PC-9 (cell line): Measurements from ENCODE around the gene SI. TPM values are rescaled to one million over a fixed set of nuclear protein-coding genes. Genes with fewer than 3 reads are reported as not detected.

Experiments
- Bru-seq: library from RNA; stranded (reverse); fragments of 400-500 nt; gene quantifications from one replicate; lab custom pipeline; 2021; lab: Mats Ljungman, UMichigan
- BruChase-seq, 2 experiments: library from RNA; stranded (reverse); fragments of 400-500 nt; gene quantifications; one replicate each; lab custom pipeline; 2021; lab: Mats Ljungman, UMichigan
- BruUV-seq: library from RNA; stranded (reverse); fragments of 400-500 nt; replicated peaks from 2 replicates; lab custom pipeline; 2021; lab: Mats Ljungman, UMichigan
- CTCF ChIA-PET: fragments of 300-600 bp; sonication (Branson Sonifier 250); formaldehyde crosslinking; loops from one replicate; lab custom pipeline; 2022; ENCODE audit warnings: antibody characterized with exemption; lab: Charles Lee
- POLR2A ChIA-PET: fragments of 300-600 bp; sonication (Branson Sonifier 250); formaldehyde crosslinking; loops from one replicate; lab custom pipeline; 2022; ENCODE audit warnings: antibody characterized with exemption; ENCODE audit not compliant: unreplicated experiment; lab: Charles Lee
- DNase-seq, 2 experiments: peaks; one replicate each; pipeline versions ENCODE4 v3.0.0 to v3.0.0-alpha.2; 2015 to 2022; ENCODE audit warnings: mixed read lengths in 1 of 2
- H2AFZ ChIP-seq: fragments of 200-600 bp; sonication (generic); 2 replicates; pipeline ENCODE4 v1.8.1; 2017; ENCODE audit warnings: antibody characterized with exemption
- H3F3A ChIP-seq: fragments of 200-600 bp; sonication (generic); 2 replicates; pipeline ENCODE4 v1.8.1; 2017; ENCODE audit warnings: antibody characterized with exemption, mild to moderate bottlenecking, low read depth; ENCODE audit not compliant: insufficient read depth
- H3K27ac ChIP-seq: fragments of 200-600 bp; sonication (generic); 2 replicates; pipeline ENCODE4 v1.6.1; 2016; ENCODE audit warnings: mixed run types
- H3K27me3 ChIP-seq: fragments of 200-600 bp; sonication (generic); 2 replicates; pipeline ENCODE4 v1.6.1; 2016; ENCODE audit warnings: low read depth, mixed run types; ENCODE audit not compliant: insufficient read depth
- H3K36me3 ChIP-seq: fragments of 200-600 bp; sonication (generic); 2 replicates; pipeline ENCODE4 v1.6.1; 2016; ENCODE audit warnings: low read depth, mixed run types
- H3K4me1 ChIP-seq: fragments of 200-600 bp; sonication (generic); replicated peaks from 2 replicates; pipeline ENCODE4 v1.6.1; 2016; ENCODE audit warnings: mixed run types; ENCODE audit not compliant: insufficient read depth
- H3K4me2 ChIP-seq: fragments of 200-600 bp; sonication (generic); 2 replicates; pipeline ENCODE4 v1.6.1; 2017; ENCODE audit warnings: mixed run types
- H3K4me3 ChIP-seq: fragments of 200-600 bp; sonication (generic); 2 replicates; pipeline ENCODE4 v1.6.1; 2016; ENCODE audit warnings: mixed run types
- H3K79me2 ChIP-seq: fragments of 200-600 bp; sonication (generic); 2 replicates; pipeline ENCODE4 v1.6.1; 2017; ENCODE audit warnings: low read depth, mixed run types
- H3K9me2 ChIP-seq: fragments of 200-600 bp; sonication (generic); 2 replicates; pipeline ENCODE4 v1.8.1; 2017; ENCODE audit warnings: mild to moderate bottlenecking; ENCODE audit not compliant: insufficient read depth
- H3K9me3 ChIP-seq: fragments of 200-600 bp; sonication (generic); 2 replicates; pipeline ENCODE4 v1.8.1; 2016; ENCODE audit warnings: low read depth; ENCODE audit not compliant: insufficient read depth
- H4K20me1 ChIP-seq: fragments of 200-600 bp; sonication (generic); 2 replicates; pipeline ENCODE4 v1.8.1; 2017; ENCODE audit not compliant: insufficient read depth
- EZH2 ChIP-seq: fragments of 200-600 bp; sonication (generic); IDR thresholded peaks from 2 replicates; pipeline ENCODE4 v1.8.0; 2017; ENCODE audit warnings: antibody characterized with exemption, low read depth
- intact Hi-C: fragments of 100-400 bp; cut with micrococcal nuclease; formaldehyde crosslinking; loops from one replicate; pipeline ENCODE4 v1.10.0; 2022; ENCODE audit not compliant: unreplicated experiment
- long read RNA-seq: library from polyadenylated mRNA; stranded (forward); transcript quantifications from one replicate; pipeline ENCODE4 v2.0.0, GENCODE V29; 2022
- total RNA-seq: library from RNA; stranded (reverse); gene quantifications from 2 replicates; pipeline ENCODE4 v1.2.3, GENCODE V29; 2021
- TF ChIP-seq, protein P1 (sequence below): fragments of 200-600 bp; sonication (generic); conservative IDR thresholded peaks from 2 replicates; pipeline ENCODE4 v1.6.1; 2017; ENCODE audit warnings: mixed run types, antibody characterized with exemption, mild to moderate bottlenecking, moderate library complexity

SI gene
- total RNA-seq (not detected in 2 replicates), Bru-seq, nascent RNA (not detected), BruChase-seq, experiment 1, labeled RNA remaining after a 2-hour chase (not detected), BruChase-seq, experiment 2, labeled RNA remaining after a 6-hour chase (not detected)
- long read RNA-seq: 0 reads

DNA sequence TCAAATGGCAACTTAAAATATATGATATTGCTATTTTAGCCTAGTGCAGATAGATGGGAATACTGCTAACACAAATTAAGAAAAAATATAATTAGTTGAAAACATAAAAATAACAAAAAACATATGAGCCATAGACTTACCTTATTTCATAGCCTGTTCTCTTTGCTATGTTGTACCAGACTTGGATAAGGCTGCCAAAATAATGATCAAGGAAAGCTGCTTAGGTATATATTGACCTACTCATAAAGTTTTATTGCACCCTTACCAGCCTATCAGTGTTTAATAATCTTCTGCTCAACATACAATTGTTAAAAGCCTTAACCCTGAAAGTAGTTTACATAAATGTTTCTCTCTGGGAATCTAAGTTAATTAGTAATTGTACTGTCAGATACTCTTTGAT, at the start of gene SI:
Gene SI, minus strand, starts transcription at position 204 of the 400 bp plus-strand sequence. CDS start 2,484 bp downstream, outside the sequence.
- Histone ChIP-seq H3K36me3 (no peaks in the 10 kb centered on the region), H3K4me3 (no peak within 1 kb of the TSS), H3K79me2 (no peaks in the 10 kb centered on the region), H3K9me3 (no peaks in the 10 kb centered on the region), H3K9me2 (no peaks in the 10 kb centered on the region), H2AFZ (no peak within 1 kb of the TSS), H3K4me2 (no peak within 1 kb of the TSS), H3K4me1 (no peaks in the 10 kb centered on the region), H3F3A (no peaks in the 10 kb centered on the region), H4K20me1 (no peaks in the 10 kb centered on the region), H3K27me3 (no peaks in the 10 kb centered on the region), H3K27ac (no peak within 1 kb of the TSS)
- ChIA-PET CTCF (no interaction called here), POLR2A (no interaction called here)
- no peak for DNase-seq
- TF ChIP-seq EZH2: no peak
- BruUV-seq: no TSS peak
- intact Hi-C loops: no loop called here

DNA sequence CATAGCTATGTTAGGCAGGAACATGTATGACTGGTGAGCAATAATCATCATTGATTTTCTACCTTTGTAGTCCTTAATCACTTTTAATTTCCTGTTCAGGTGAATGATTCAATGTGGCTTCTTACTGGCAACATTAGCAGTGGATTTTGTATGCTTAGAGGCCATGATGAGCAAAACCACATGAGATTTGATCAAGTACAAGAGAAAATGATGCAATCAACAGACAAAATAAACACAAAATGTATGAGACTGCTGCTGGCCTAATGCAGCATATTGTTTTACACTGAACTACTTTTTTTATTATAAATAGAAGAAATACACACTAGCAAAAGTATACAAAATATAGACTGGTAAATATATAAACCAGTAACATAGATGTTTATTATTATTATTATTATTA, 47.5 kb upstream of the SI start:
- Histone ChIP-seq H3K9me2 (no peaks in the 10 kb centered on the region), H3K9me3 (no peaks in the 10 kb centered on the region), H3K27ac (no peak overlapping the region), H3K36me3 (no peaks in the 10 kb centered on the region), H3K79me2 (no peaks in the 10 kb centered on the region), H3K4me3 (no peak overlapping the region), H3K4me2 (no peak overlapping the region), H3F3A (no peaks in the 10 kb centered on the region), H4K20me1 (no peaks in the 10 kb centered on the region), H3K4me1 (no peaks in the 10 kb centered on the region), H2AFZ (no peak overlapping the region), H3K27me3 (no peaks in the 10 kb centered on the region)
- ChIA-PET CTCF (no interaction called here), POLR2A (no interaction called here)
- no peak for DNase-seq
- BruUV-seq: no TSS peak
- TF ChIP-seq EZH2: no peak
- TF ChIP-seq, protein P1, sequence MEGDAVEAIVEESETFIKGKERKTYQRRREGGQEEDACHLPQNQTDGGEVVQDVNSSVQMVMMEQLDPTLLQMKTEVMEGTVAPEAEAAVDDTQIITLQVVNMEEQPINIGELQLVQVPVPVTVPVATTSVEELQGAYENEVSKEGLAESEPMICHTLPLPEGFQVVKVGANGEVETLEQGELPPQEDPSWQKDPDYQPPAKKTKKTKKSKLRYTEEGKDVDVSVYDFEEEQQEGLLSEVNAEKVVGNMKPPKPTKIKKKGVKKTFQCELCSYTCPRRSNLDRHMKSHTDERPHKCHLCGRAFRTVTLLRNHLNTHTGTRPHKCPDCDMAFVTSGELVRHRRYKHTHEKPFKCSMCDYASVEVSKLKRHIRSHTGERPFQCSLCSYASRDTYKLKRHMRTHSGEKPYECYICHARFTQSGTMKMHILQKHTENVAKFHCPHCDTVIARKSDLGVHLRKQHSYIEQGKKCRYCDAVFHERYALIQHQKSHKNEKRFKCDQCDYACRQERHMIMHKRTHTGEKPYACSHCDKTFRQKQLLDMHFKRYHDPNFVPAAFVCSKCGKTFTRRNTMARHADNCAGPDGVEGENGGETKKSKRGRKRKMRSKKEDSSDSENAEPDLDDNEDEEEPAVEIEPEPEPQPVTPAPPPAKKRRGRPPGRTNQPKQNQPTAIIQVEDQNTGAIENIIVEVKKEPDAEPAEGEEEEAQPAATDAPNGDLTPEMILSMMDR: no peak
- intact Hi-C loops: no loop called here

- intact Hi-C loops: no loop called here
- no peak for TF ChIP-seq EZH2
- TF ChIP-seq, protein P1: no peak
- Histone ChIP-seq H3K4me1 (no peaks in the 10 kb centered on the region), H3K36me3 (no peaks in the 10 kb centered on the region), H3K9me2 (no peaks in the 10 kb centered on the region; the same call in 1 of the 2 replicates), H3K27me3 (no peaks in the 10 kb centered on the region), H3K9me3 (no peaks in the 10 kb centered on the region), H3K27ac (no peak overlapping the region), H3K4me2 (no peak overlapping the region), H3K4me3 (no peak overlapping the region), H2AFZ (no peak overlapping the region), H3K79me2 (no peaks in the 10 kb centered on the region), H3F3A (no peaks in the 10 kb centered on the region), H4K20me1 (no peaks in the 10 kb centered on the region)
- ChIA-PET CTCF (no interaction called here), POLR2A (no interaction called here)
- DNase-seq: no peak
- BruUV-seq: no TSS peak
These were observed 33.1 kb upstream of the SI start for GRCh38 chr3:165111401-165111800.

DNA sequence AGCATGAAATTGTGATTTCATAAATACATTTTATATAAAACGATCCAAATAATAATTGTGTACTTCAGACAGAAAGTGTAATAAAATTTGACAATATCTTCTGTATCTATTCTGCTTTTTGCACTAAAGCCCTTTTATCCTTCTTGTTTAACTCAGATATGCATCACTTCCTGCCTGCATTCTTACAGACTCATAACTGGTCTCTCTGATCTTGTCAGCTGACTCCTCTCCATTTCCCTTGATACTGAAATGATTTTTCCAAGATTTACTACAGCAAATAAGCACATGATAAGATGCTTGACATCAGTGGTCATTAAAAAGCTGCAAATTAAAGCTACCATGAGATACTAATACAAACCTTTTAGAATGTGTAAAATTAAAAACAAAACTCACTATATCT, 25.3 kb upstream of the SI start:
- Histone ChIP-seq H4K20me1 (no peaks in the 10 kb centered on the region), H3K9me2 (no peaks in the 10 kb centered on the region), H3K79me2 (no peaks in the 10 kb centered on the region), H3K27me3 (no peaks in the 10 kb centered on the region), H3K9me3 (no peaks in the 10 kb centered on the region), H3K27ac (no peak overlapping the region), H3K4me3 (no peak overlapping the region), H3F3A (no peaks in the 10 kb centered on the region), H2AFZ (no peak overlapping the region), H3K4me2 (no peak overlapping the region), H3K4me1 (no peaks in the 10 kb centered on the region), H3K36me3 (no peaks in the 10 kb centered on the region)
- no peak for DNase-seq
- no TSS peak for BruUV-seq
- TF ChIP-seq EZH2: no peak
- TF ChIP-seq, protein P1: no peak
- intact Hi-C loops: no loop called here
- CTCF ChIA-PET: no interaction called here
- POLR2A ChIA-PET: no interaction called here
